Neural progenitor cell (in vitro differentiated cells): ENCODE data around the gene RCVRN.

Experiments used
- EZH2 ChIP-seq: fragments of 200-600 bp; sonication (generic); IDR thresholded peaks from 2 replicates; pipeline ENCODE4 v1.6.1; 2017; ENCODE audit warnings: antibody characterized with exemption, mild to moderate bottlenecking, moderate library complexity
- EZH2phosphoT487 ChIP-seq: fragments of 200-600 bp; sonication (generic); IDR thresholded peaks from 2 replicates; pipeline ENCODE4 v1.6.1; 2017; ENCODE audit warnings: antibody characterized with exemption
- TF ChIP-seq, protein P1 (sequence below): fragments of 200-600 bp; sonication (generic); IDR thresholded peaks from 2 replicates; pipeline ENCODE4 v1.5.1; 2017; ENCODE audit warnings: antibody characterized with exemption, mild to moderate bottlenecking

DNA sequence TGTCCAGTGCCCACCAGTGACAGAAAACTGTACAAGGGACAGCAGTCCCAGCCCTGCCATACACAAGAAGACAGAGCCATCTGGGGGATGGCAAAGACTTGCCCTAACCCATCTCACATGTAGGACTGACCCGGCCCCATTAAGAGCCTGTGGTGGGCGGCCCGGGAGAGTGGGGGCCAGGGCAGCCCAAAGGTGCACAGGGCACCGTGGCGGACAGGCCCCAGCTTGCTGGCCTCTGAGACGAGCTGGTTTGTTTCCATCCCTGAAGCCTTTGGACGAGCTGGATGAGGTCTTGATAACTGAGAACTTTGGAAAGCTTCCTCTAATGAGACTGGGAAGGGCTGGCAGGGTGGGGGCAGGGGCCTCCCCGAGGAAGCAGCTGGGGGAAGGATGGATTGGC, 11.0 kb upstream of the RCVRN start:
- TF ChIP-seq EZH2, result no peak
- TF ChIP-seq, protein P1, sequence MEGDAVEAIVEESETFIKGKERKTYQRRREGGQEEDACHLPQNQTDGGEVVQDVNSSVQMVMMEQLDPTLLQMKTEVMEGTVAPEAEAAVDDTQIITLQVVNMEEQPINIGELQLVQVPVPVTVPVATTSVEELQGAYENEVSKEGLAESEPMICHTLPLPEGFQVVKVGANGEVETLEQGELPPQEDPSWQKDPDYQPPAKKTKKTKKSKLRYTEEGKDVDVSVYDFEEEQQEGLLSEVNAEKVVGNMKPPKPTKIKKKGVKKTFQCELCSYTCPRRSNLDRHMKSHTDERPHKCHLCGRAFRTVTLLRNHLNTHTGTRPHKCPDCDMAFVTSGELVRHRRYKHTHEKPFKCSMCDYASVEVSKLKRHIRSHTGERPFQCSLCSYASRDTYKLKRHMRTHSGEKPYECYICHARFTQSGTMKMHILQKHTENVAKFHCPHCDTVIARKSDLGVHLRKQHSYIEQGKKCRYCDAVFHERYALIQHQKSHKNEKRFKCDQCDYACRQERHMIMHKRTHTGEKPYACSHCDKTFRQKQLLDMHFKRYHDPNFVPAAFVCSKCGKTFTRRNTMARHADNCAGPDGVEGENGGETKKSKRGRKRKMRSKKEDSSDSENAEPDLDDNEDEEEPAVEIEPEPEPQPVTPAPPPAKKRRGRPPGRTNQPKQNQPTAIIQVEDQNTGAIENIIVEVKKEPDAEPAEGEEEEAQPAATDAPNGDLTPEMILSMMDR, result no peak
- TF ChIP-seq EZH2phosphoT487, result no peak
